Measurements from ENCODE around the gene COPB2.

DNA sequence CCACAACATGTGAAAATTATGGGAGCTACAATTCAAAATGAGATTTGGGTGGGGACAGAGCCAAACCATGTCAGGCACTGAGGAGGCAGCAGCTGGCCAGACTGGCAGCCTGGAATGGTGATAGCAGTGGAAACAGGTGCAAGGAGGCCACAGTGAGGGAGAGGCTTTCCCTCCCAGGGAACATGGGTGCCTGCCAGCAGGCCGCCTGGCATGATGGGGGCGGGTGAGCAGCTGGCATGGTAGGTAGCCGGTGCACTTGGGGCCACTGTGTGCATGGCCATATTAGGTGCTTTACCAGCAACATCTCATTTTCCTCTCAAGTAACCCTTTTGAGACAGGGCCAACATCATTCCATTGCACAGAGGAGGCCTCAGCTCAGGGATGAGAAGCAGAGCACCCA lies 63.9 kb downstream of the COPB2 start:
- TF ChIP-seq CTCF (IDR thresholded peaks at IDR 0.05 in 2 of 3, conservative IDR thresholded peaks at IDR 0.05 in 1 of 3; ENCODE audit: control insufficient read depth in 2 of 3, extremely low read depth in 1 of 3, insufficient read depth in 1 of 3, low read depth in 3 of 3, low read length in 3 of 3) (no peak), CHD1 (IDR thresholded peaks at IDR 0.05; ENCODE audit: low read depth, low read length) (no peak), NFIC (IDR thresholded peaks at IDR 0.05; ENCODE audit: low read depth, low read length) (no peak), EZH2 (IDR thresholded peaks at IDR 0.05; ENCODE audit: borderline replicate concordance, control insufficient read depth, low read depth, low read length) (no peak)
- TF ChIP-seq, protein P1, sequence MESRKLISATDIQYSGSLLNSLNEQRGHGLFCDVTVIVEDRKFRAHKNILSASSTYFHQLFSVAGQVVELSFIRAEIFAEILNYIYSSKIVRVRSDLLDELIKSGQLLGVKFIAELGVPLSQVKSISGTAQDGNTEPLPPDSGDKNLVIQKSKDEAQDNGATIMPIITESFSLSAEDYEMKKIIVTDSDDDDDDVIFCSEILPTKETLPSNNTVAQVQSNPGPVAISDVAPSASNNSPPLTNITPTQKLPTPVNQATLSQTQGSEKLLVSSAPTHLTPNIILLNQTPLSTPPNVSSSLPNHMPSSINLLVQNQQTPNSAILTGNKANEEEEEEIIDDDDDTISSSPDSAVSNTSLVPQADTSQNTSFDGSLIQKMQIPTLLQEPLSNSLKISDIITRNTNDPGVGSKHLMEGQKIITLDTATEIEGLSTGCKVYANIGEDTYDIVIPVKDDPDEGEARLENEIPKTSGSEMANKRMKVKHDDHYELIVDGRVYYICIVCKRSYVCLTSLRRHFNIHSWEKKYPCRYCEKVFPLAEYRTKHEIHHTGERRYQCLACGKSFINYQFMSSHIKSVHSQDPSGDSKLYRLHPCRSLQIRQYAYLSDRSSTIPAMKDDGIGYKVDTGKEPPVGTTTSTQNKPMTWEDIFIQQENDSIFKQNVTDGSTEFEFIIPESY (IDR thresholded peaks at IDR 0.05): no peak
